ENCODE data around the gene ARHGEF3.

ARHGEF3 gene

GRCh38 chr3:56837196-56837955, 35.6 kb upstream of the ARHGEF3 start:
- TF ChIP-seq ZFX (IDR thresholded peaks at IDR 0.05) (no peak), CTCF (conservative IDR thresholded peaks at IDR 0.05) (no peak)
- no peak overlapping the region for H3K27ac ChIP-seq

GRCh38 chr3:56836276-56837163, 34.8 kb upstream of the ARHGEF3 start:
- no peak overlapping the region for H3K27ac ChIP-seq
- TF ChIP-seq CTCF (conservative IDR thresholded peaks at IDR 0.05), result no peak
- no peak for TF ChIP-seq ZFX (IDR thresholded peaks at IDR 0.05)

GRCh38 chr3:56835650-56836227, 34.0 kb upstream of the ARHGEF3 start:
- no peak overlapping the region for H3K27ac ChIP-seq
- TF ChIP-seq CTCF (conservative IDR thresholded peaks at IDR 0.05), result no peak
- no peak for TF ChIP-seq ZFX (IDR thresholded peaks at IDR 0.05)

GRCh38 chr3:56833536-56833935, 31.8 kb upstream of the ARHGEF3 start:
- TF ChIP-seq CTCF (conservative IDR thresholded peaks at IDR 0.05), result no peak
- TF ChIP-seq ZFX (IDR thresholded peaks at IDR 0.05), result no peak
- H3K27ac ChIP-seq, result no peak overlapping the region

- TF ChIP-seq ZFX (IDR thresholded peaks at IDR 0.05) (no peak), CTCF (conservative IDR thresholded peaks at IDR 0.05) (no peak)
These were observed 31.3 kb upstream of the ARHGEF3 start for GRCh38 chr3:56833022-56833421.

GRCh38 chr3:56831572-56831971, 29.8 kb upstream of the ARHGEF3 start:
- no peak overlapping the region for H3K27ac ChIP-seq
- TF ChIP-seq ZFX (IDR thresholded peaks at IDR 0.05), result no peak
- TF ChIP-seq CTCF (conservative IDR thresholded peaks at IDR 0.05), result no peak

More at GRCh38 chr3:56833022-56833421, 31.3 kb upstream of the ARHGEF3 start:
- H3K27ac ChIP-seq, result no peak overlapping the region

GRCh38 chr3:56830884-56831283, 29.1 kb upstream of the ARHGEF3 start:
- no peak overlapping the region for H3K27ac ChIP-seq
- no peak for TF ChIP-seq CTCF (conservative IDR thresholded peaks at IDR 0.05)
- no peak for TF ChIP-seq ZFX (IDR thresholded peaks at IDR 0.05)
